Measurements from ENCODE around the gene GRK2. TPM values are rescaled to one million over a fixed set of nuclear protein-coding genes. Genes with fewer than 3 reads are reported as not detected.

GRK2 gene
- total and polyA plus RNA-seq, 9 of the 15 experiments (the other 6 are each of a cell fraction or from before 2014, with no cell fraction given): 0.24 to 95.8 (median 56.5) TPM

GRCh38 chr11:67300256-67300755 is 34.0 kb downstream of the GRK2 start:
- Histone ChIP-seq H4K20me1 (replicated peaks; ENCODE audit: control insufficient read depth, insufficient read depth, low read length) (no peaks in the 10 kb centered on the region), H3K4me1 (replicated peaks in 1 of 2; ENCODE audit: control insufficient read depth in 2 of 2, insufficient read depth in 2 of 2, low read length in 2 of 2) (peaks cover 0 to 35% of the 10 kb centered on the region in 2 experiments; a peak in 2 of 5 replicates), H3K9ac (ENCODE audit: insufficient read depth in 1 of 2, low read depth in 2 of 2, low read length in 2 of 2) (no peak overlapping the region), H3K4me2 (ENCODE audit: insufficient read depth, low read length) (no peak overlapping the region), H3K27me3 (ENCODE audit: control insufficient read depth in 2 of 2, insufficient read depth in 2 of 2, low read length in 2 of 2) (no peaks in the 10 kb centered on the region), H3K9me3 (replicated peaks; ENCODE audit: control insufficient read depth, insufficient read depth, low read depth, low read length) (peaks cover 8% of the 10 kb centered on the region; the same call in 1 of the 2 replicates), H3K36me3 (ENCODE audit: control insufficient read depth, insufficient read depth, low read length) (peaks cover 61% of the 10 kb centered on the region; the same call in 2 of the 3 replicates), H3K27ac (ENCODE audit: extremely low read depth, low read depth, low read length) (no peak overlapping the region), H3K79me2 (ENCODE audit: control insufficient read depth, insufficient read depth, low read length) (no peaks in the 10 kb centered on the region), H3K9me1 (ENCODE audit: control insufficient read depth, insufficient read depth, low read length) (no peaks in the 10 kb centered on the region), H3K4me3 (no peak overlapping the region), H2AFZ (ENCODE audit: low read depth, low read length) (no peak overlapping the region)
- WGBS (ENCODE audit: insufficient coverage, low coverage, missing lambda C conversion rate): 92% methylated on average over 12 of the region's 13 CpGs
- ATAC-seq (no peak), DNase-seq (ENCODE audit: extremely low read depth in 1 of 4, low spot score in 3 of 4) (no peak), FAIRE-seq (no peak)
- intact Hi-C loops (cut with micrococcal nuclease) (no loop called here), in situ Hi-C loops (cut with MboI) (no loop called here)
- ChIA-PET CTCF (ENCODE audit: low intra/inter-chr PET ratio) (no interaction called here), POLR2A (interaction anchor here (0.6 to 0.7 kb wide), 2 partner anchors 11 to 76 kb away, joined by 3 read pairs; no protein-coding TSS in a partner anchor)
- no TSS peak for BruUV-seq (replicated peaks)
- TF ChIP-seq PRPF4 (IDR thresholded peaks at IDR 0.05; ENCODE audit: insufficient read depth, low read depth, low read length, poor library complexity, severe bottlenecking) (no peak), ELF2 (CRISPR knock-in tag; IDR thresholded peaks at IDR 0.05) (no peak), POLR2B (IDR thresholded peaks at IDR 0.05; ENCODE audit: low read depth, partially characterized antibody) (no peak), ZBTB33 (CRISPR knock-in tag; IDR thresholded peaks at IDR 0.05) (no peak), ZNF239 (CRISPR knock-in tag; IDR thresholded peaks at IDR 0.05) (no peak), CREB3L1 (IDR thresholded peaks at IDR 0.05; ENCODE audit: borderline replicate concordance, low read depth) (no peak), PURB (CRISPR knock-in tag; IDR thresholded peaks at IDR 0.05; ENCODE audit: low read depth) (no peak), NFXL1 (CRISPR knock-in tag; IDR thresholded peaks at IDR 0.05) (no peak)

Measured in K562 (cell line).